ENCODE measurements around the gene SPECC1L. TPM values are rescaled to one million over a fixed set of nuclear protein-coding genes. Genes with fewer than 3 reads are reported as not detected.

SPECC1L gene
- total RNA-seq, 1 donor from 2014 or later = 80.6 TPM

DNA sequence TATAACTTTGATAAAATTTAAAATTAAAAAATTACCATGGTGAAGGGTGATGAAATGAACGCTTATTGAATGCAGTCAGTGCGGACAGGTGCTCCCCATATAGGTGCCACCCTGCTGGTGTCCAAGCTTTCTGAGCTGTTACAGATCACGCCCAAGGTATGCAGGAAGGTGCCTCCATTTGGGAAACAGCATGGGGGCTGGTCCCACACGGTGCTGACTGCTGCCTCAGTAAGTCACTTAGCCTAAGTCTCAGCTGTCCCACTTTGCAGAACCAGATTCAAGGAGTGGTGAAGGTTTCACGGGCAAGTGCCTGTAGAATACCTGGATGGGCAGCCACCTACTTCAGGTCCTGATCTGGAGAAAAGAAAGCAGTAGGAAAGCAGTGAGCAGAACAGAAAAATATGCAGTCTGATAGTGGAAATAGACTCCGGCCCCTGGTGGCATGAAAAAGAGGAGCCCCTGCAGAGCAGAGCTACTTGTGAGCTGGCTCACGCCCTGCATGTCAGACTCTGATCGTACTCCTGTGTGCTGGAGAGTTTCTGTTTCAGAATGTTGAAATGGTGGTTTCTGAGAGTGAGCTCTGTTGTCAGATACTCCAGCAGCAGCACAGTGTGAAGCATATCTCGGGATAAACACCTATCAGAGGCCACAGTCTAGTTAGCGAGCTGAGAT lies 189.9 kb downstream of the SPECC1L start:
- H3K36me3 Mint-ChIP-seq (ENCODE audit: low read depth, unreplicated experiment) = no peaks in the 10 kb centered on the region
- no peak overlapping the region for H3K27ac Mint-ChIP-seq (ENCODE audit: unreplicated experiment)
- H3K9me3 Mint-ChIP-seq (ENCODE audit: unreplicated experiment) = no peaks in the 10 kb centered on the region
- DNase-seq (ENCODE audit: low spot score) = no peak
- no peak overlapping the region for H3K4me3 Mint-ChIP-seq (ENCODE audit: unreplicated experiment)
- peaks cover 5% of the 10 kb centered on the region for H3K27me3 Mint-ChIP-seq (ENCODE audit: unreplicated experiment)
- H3K4me1 Mint-ChIP-seq (ENCODE audit: unreplicated experiment) = peaks cover 37% of the 10 kb centered on the region
- TF ChIP-seq CTCF (IDR thresholded peaks at IDR 0.05; ENCODE audit: unreplicated experiment) = no peak

DNA sequence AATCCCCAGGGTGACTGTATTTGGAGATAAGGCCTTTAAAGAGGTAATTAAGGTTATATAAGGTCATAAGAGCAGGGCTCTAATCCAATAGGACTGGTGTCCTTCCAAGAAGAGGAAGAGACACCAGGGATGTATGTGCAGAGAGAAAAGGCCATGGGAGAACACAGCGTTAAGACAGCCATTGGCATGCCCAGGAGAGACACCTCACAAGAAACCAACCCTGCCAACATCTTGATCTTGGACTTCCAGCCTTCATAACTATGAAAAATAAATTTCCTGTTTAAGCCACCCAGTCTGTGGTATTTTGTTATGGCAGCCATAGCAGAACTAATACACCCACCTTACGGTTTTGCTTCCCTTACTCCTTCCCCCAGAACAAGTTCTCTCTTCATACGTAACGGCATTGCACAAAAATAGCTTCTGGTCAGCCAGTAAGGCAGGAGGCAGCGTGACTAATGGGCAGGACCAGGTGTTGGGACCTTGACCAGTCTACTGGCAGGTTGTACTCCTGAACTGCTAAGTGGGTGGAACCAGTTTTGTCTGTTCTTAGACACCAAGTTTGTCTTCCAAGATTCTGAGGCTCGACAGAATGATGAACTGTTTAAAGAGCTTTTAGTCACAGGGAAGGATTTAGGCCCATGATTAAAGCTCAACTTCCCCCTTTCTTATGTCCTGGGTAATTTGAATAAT lies 192.6 kb downstream of the SPECC1L start:
- no peak for TF ChIP-seq CTCF (IDR thresholded peaks at IDR 0.05; ENCODE audit: unreplicated experiment)
- peaks cover 39% of the 10 kb centered on the region for H3K4me1 Mint-ChIP-seq (ENCODE audit: unreplicated experiment)
- no peaks in the 10 kb centered on the region for H3K9me3 Mint-ChIP-seq (ENCODE audit: unreplicated experiment)
- peaks cover 2% of the 10 kb centered on the region for H3K27me3 Mint-ChIP-seq (ENCODE audit: unreplicated experiment)
- no peak overlapping the region for H3K27ac Mint-ChIP-seq (ENCODE audit: unreplicated experiment)
- no peak overlapping the region for H3K4me3 Mint-ChIP-seq (ENCODE audit: unreplicated experiment)
- no peak for DNase-seq (ENCODE audit: low spot score)
- H3K36me3 Mint-ChIP-seq (ENCODE audit: low read depth, unreplicated experiment) = no peaks in the 10 kb centered on the region

GRCh38 chr22:24465566-24465965 lies 194.9 kb downstream of the SPECC1L start:
- Mint-ChIP-seq H3K27ac (ENCODE audit: unreplicated experiment) (no peak overlapping the region), H3K4me1 (ENCODE audit: unreplicated experiment) (peaks cover 24% of the 10 kb centered on the region), H3K27me3 (ENCODE audit: unreplicated experiment) (peaks cover 2% of the 10 kb centered on the region), H3K9me3 (ENCODE audit: unreplicated experiment) (no peaks in the 10 kb centered on the region), H3K4me3 (ENCODE audit: unreplicated experiment) (no peak overlapping the region), H3K36me3 (ENCODE audit: low read depth, unreplicated experiment) (no peaks in the 10 kb centered on the region)
- no peak for DNase-seq (ENCODE audit: low spot score)
- no peak for TF ChIP-seq CTCF (IDR thresholded peaks at IDR 0.05; ENCODE audit: unreplicated experiment)

- Mint-ChIP-seq H3K4me3 (ENCODE audit: unreplicated experiment) (no peak overlapping the region), H3K36me3 (ENCODE audit: low read depth, unreplicated experiment) (no peaks in the 10 kb centered on the region), H3K27me3 (ENCODE audit: unreplicated experiment) (peaks cover 2% of the 10 kb centered on the region), H3K4me1 (ENCODE audit: unreplicated experiment) (peaks cover 20% of the 10 kb centered on the region), H3K9me3 (ENCODE audit: unreplicated experiment) (no peaks in the 10 kb centered on the region), H3K27ac (ENCODE audit: unreplicated experiment) (no peak overlapping the region)
- DNase-seq (ENCODE audit: low spot score) = no peak
- TF ChIP-seq CTCF (IDR thresholded peaks at IDR 0.05; ENCODE audit: unreplicated experiment) = no peak
Measured at GRCh38 chr22:24465975-24466374, 195.3 kb downstream of the SPECC1L start.

- Mint-ChIP-seq H3K9me3 (ENCODE audit: unreplicated experiment) (no peaks in the 10 kb centered on the region), H3K27ac (ENCODE audit: unreplicated experiment) (peak overlapping the region; percentile 15), H3K4me3 (ENCODE audit: unreplicated experiment) (no peak overlapping the region), H3K36me3 (ENCODE audit: low read depth, unreplicated experiment) (no peaks in the 10 kb centered on the region), H3K27me3 (ENCODE audit: unreplicated experiment) (peaks cover 2% of the 10 kb centered on the region), H3K4me1 (ENCODE audit: unreplicated experiment) (peaks cover 14% of the 10 kb centered on the region)
- no peak for TF ChIP-seq CTCF (IDR thresholded peaks at IDR 0.05; ENCODE audit: unreplicated experiment)
- no peak for DNase-seq (ENCODE audit: low spot score)
Measured at GRCh38 chr22:24466716-24467328, 196.2 kb downstream of the SPECC1L start.

All from endothelial cell (in vitro differentiated cells).